GM10248 (cell line): ENCODE results near the gene RUNX2.

Source experiments
- CTCF ChIA-PET: fragments of 300-600 bp; sonication (Branson Sonifier 250); formaldehyde crosslinking; extraction: SDS; loops from one replicate; lab custom pipeline; 2021; ENCODE audit warnings: antibody characterized with exemption; lab: Yijun Ruan, JAX
- POLR2A ChIA-PET: fragments of 350-650 bp; sonication (Branson Sonifier 250); formaldehyde crosslinking; extraction: SDS; loops from one replicate; lab custom pipeline; 2020; ENCODE audit warnings: antibody characterized with exemption; lab: Yijun Ruan, JAX
- DNase-seq: peaks from one replicate; pipeline ENCODE4 v3.0.0; 2012; ENCODE audit errors: extremely low spot score
- TF ChIP-seq, protein P1 (sequence below): IDR thresholded peaks from 2 replicates; pipeline ENCODE4 v1.5.1; 2012; ENCODE audit warnings: mild to moderate bottlenecking, low read depth; ENCODE audit errors: extremely low read depth, missing control alignments, control extremely low read depth

The RUNX2 gene

DNA sequence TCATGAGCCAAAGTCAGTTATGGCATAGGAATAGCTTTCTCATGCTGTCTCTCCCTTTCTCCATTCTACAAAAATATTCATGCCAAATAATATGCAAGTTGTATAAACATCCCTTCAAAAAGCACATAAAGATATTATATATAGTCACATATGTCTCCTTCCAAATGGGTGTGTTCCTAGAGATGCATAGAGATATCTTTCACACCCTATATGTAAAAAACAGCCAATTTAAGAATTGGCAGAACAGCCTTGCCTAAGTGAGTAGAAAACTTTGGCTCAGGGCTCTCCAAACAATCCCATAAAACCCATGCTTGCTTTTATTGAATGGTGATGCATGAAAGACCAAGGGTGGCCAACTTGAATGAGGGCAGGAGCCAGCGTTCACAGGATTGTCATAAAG, 324.3 kb downstream of the RUNX2 start:
- CTCF ChIA-PET, result interaction anchor here (1.0 kb wide), 1 partner anchor 12 kb away, joined by 3 read pairs; no protein-coding TSS in a partner anchor
- DNase-seq, result no peak
- TF ChIP-seq, protein P1, sequence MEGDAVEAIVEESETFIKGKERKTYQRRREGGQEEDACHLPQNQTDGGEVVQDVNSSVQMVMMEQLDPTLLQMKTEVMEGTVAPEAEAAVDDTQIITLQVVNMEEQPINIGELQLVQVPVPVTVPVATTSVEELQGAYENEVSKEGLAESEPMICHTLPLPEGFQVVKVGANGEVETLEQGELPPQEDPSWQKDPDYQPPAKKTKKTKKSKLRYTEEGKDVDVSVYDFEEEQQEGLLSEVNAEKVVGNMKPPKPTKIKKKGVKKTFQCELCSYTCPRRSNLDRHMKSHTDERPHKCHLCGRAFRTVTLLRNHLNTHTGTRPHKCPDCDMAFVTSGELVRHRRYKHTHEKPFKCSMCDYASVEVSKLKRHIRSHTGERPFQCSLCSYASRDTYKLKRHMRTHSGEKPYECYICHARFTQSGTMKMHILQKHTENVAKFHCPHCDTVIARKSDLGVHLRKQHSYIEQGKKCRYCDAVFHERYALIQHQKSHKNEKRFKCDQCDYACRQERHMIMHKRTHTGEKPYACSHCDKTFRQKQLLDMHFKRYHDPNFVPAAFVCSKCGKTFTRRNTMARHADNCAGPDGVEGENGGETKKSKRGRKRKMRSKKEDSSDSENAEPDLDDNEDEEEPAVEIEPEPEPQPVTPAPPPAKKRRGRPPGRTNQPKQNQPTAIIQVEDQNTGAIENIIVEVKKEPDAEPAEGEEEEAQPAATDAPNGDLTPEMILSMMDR, result no peak
- POLR2A ChIA-PET, result no interaction called here

DNA sequence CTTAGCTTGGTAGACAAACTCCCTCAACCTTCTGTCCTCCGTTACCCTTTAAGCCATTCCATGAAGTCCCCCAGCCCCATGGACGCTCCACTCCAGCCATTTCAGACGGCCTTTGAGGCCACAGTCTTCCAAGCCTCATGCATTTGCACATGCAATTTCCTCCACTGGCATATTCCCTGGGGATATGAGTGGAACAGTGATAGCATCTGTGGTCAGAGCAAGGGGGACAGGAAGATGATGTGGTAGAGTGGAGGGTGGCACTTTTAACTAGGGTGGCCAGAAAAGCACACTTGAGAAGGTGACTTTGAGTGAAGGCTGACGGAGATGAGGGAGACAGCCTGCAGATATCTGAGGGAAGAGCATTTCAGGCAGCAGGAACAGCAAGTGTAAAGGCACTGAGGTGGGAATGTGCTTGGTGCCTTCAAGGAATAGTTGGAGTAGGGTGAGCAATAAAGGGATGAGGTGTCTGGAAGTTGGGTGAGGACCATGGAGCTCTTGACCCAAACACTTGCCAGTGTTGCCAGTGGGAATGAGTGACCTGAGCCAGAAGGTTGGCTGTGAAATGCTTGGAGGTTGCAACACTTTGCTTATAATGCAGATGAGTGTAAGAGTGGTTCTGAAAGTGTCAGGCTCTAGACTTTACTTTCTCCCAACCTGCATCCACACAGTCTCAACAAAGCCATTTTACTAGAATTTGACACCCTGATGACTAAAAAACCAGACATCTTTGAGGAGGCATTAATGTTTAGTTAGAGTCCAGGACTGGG, 325.2 kb downstream of the RUNX2 start:
- TF ChIP-seq, protein P1, result no peak
- ChIA-PET POLR2A (no interaction called here), CTCF (interaction anchor here (1.0 kb wide), 1 partner anchor 11 kb away, joined by 3 read pairs; no protein-coding TSS in a partner anchor)
- no peak for DNase-seq

DNA sequence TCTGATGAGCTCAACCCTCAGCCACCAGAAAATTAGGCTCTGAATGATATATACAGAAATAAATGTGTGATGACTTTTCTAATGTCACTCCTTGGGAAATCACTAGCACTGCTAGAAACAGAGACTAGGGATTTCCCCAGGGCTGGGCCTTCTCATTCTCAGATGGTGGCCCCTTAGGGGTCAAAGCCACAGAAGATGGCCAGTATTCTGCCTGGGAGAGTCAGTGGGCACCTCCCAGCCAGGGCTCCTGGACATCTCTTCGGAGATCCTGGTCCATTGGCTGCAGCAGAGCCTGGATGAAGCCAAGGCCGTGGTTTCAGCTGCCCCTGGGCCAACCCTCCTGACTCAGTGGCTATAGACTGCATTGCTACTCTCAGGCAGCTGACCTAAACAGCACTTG, 326.5 kb downstream of the RUNX2 start:
- no peak for DNase-seq
- POLR2A ChIA-PET, result no interaction called here
- TF ChIP-seq, protein P1, result no peak
- CTCF ChIA-PET, result interaction anchor here (1.1 kb wide), 2 partner anchors 8 to 34 kb away, joined by 3 read pairs; no protein-coding TSS in a partner anchor

DNA sequence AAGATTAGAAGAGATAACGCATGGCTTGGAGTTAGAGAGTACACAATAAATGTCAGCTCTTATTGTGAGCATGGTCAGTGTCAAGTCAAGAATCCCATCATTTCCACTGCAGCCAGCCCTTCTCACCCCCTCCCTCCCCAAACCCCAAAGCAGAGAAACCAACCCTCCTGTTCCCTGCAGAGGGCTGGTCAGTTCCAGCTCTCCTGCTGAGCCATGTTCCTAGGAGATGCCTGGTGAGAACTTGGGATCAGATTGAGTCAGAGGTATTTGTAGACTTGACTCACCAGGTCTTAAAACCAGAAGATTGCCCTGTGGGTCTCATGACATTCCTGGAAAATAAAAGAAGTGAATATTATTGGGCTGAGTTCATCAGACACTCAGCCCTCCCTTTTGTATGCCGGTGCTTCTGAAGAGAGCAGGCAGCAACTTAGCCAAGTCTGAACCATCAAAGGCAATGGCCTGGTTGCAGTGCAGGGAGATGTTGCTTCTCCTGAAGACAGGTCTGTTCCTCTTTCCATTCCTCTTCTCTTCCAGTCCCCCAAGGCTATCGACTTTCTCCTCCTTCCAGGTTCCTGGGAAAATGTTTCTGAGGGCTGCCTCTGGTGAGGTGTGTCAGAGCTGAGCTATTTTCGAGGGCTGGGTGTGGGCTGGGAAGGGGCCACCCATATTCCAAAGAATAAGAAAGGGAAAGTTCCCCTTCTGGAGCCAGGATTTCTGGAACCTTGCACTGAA, 327.8 kb downstream of the RUNX2 start:
- ChIA-PET POLR2A (no interaction called here), CTCF (interaction anchor here (0.7 to 1.3 kb wide), 2 partner anchors 11 kb away, joined by 3 read pairs; no protein-coding TSS in a partner anchor)
- TF ChIP-seq, protein P1, result no peak
- no peak for DNase-seq

DNA sequence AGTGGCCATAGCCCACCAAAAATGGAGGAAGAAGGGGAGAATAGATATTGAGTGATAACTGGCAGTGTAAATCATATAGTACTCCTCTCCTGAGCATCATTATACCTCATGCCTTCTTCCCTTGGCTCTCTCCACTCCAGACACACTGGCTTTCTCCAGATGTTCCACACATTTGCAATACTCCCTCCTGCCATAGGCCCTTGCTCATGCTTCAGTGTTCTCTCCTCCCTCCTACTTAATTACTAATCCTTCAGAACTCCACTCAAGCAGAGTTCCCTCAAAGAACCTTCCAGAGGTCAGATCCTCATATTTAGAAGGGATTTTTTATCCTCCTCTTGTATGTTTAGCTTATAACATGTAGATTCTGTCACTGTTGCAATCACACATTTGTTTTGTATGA, 329.1 kb downstream of the RUNX2 start:
- ChIA-PET POLR2A (no interaction called here), CTCF (interaction anchor here (1.3 kb wide), 2 partner anchors 9 to 10 kb away, joined by 3 to 5 read pairs; no protein-coding TSS in a partner anchor)
- no peak for DNase-seq
- TF ChIP-seq, protein P1, result no peak

DNA sequence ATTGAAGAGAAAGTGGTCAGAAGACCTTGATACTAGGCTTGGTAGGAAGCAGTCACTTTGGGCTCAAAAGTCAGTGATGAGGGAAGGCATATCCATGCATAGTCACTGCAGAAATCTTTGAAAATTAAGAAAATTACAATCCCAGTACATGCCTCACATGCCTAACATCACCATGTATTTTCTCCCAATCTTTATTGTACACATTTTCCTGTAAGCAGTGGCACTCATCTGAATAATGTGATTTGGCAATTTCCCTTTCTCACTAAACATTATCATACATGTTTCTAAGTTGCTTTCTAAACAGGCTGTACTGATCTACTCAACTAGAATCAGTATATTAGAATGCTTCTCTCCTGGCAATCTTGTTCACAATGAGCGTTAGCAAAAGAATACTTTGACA, 330.3 kb downstream of the RUNX2 start:
- ChIA-PET CTCF (interaction anchor here (0.6 to 1.3 kb wide), 2 partner anchors 10 to 56 kb away, joined by 3 to 5 read pairs; no protein-coding TSS in a partner anchor), POLR2A (no interaction called here)
- no peak for DNase-seq
- TF ChIP-seq, protein P1, result no peak
